ENCODE results near the gene MTERF4.

Gene MTERF4

GRCh38 chr2:241053576-241054251, 48.4 kb downstream of the MTERF4 start:
- H3K36me3 ChIP-seq = no peaks in the 10 kb centered on the region
- H3K9ac ChIP-seq = no peak overlapping the region
- no peak overlapping the region for H3K27ac ChIP-seq
- no peaks in the 10 kb centered on the region for H3K27me3 ChIP-seq
- no peak for TF ChIP-seq Cebpa-rat (IDR thresholded peaks at IDR 0.05)
- H3K4me2 ChIP-seq = no peak overlapping the region
- peaks cover 16% of the 10 kb centered on the region for H3K4me1 ChIP-seq
- peaks cover 9% of the 10 kb centered on the region; the same call in 1 of the 2 replicates for H4K20me1 ChIP-seq
- H3K4me3 ChIP-seq = no peak overlapping the region
- H3K9me3 ChIP-seq = no peaks in the 10 kb centered on the region

- no peak overlapping the region for H3K4me3 ChIP-seq
- H3K36me3 ChIP-seq = no peaks in the 10 kb centered on the region
- H4K20me1 ChIP-seq = peaks cover 9% of the 10 kb centered on the region; the same call in 1 of the 2 replicates
- H3K4me2 ChIP-seq = no peak overlapping the region
- no peaks in the 10 kb centered on the region for H3K9me3 ChIP-seq
- peaks cover 16% of the 10 kb centered on the region for H3K4me1 ChIP-seq
- no peak for TF ChIP-seq Cebpa-rat (IDR thresholded peaks at IDR 0.05)
- H3K9ac ChIP-seq = no peak overlapping the region
- H3K27ac ChIP-seq = no peak overlapping the region
- H3K27me3 ChIP-seq = no peaks in the 10 kb centered on the region
Measured at GRCh38 chr2:241052677-241053360, 49.3 kb downstream of the MTERF4 start.

GRCh38 chr2:241051578-241052487, 50.3 kb downstream of the MTERF4 start:
- Histone ChIP-seq H4K20me1 (peaks cover 9% of the 10 kb centered on the region; the same call in 1 of the 2 replicates), H3K27me3 (no peaks in the 10 kb centered on the region), H3K36me3 (no peaks in the 10 kb centered on the region), H3K9ac (no peak overlapping the region), H3K4me3 (no peak overlapping the region), H3K4me1 (peaks cover 16% of the 10 kb centered on the region), H3K27ac (no peak overlapping the region), H3K4me2 (peak overlapping the region; percentile 63), H3K9me3 (no peaks in the 10 kb centered on the region)
- no peak for TF ChIP-seq Cebpa-rat (IDR thresholded peaks at IDR 0.05)

GRCh38 chr2:241050624-241051577, 51.2 kb downstream of the MTERF4 start:
- H3K27me3 ChIP-seq = no peaks in the 10 kb centered on the region
- H3K4me3 ChIP-seq = no peak overlapping the region
- no peak overlapping the region for H3K27ac ChIP-seq
- TF ChIP-seq Cebpa-rat (IDR thresholded peaks at IDR 0.05) = no peak
- H4K20me1 ChIP-seq = peaks cover 9% of the 10 kb centered on the region; the same call in 1 of the 2 replicates
- H3K9me3 ChIP-seq = no peaks in the 10 kb centered on the region
- H3K9ac ChIP-seq = no peak overlapping the region
- H3K4me2 ChIP-seq = peak overlapping the region; percentile 63
- peaks cover 16% of the 10 kb centered on the region for H3K4me1 ChIP-seq
- H3K36me3 ChIP-seq = no peaks in the 10 kb centered on the region

- no peak for TF ChIP-seq Cebpa-rat (IDR thresholded peaks at IDR 0.05)
- Histone ChIP-seq H3K4me2 (no peak overlapping the region), H3K4me1 (peaks cover 16% of the 10 kb centered on the region), H3K4me3 (no peak overlapping the region), H4K20me1 (peaks cover 9% of the 10 kb centered on the region; the same call in 1 of the 2 replicates), H3K27me3 (no peaks in the 10 kb centered on the region), H3K27ac (no peak overlapping the region), H3K36me3 (no peaks in the 10 kb centered on the region), H3K9ac (no peak overlapping the region), H3K9me3 (peaks cover 3% of the 10 kb centered on the region; the same call in 1 of the 2 replicates)
Measured at GRCh38 chr2:241049739-241050623, 52.1 kb downstream of the MTERF4 start.

- Histone ChIP-seq H3K9ac (no peak overlapping the region), H3K4me3 (no peak overlapping the region)
- TF ChIP-seq Cebpa-rat (IDR thresholded peaks at IDR 0.05) = no peak
Measured at GRCh38 chr2:241048949-241049343, 53.1 kb downstream of the MTERF4 start.

GRCh38 chr2:241048149-241048948, 53.7 kb downstream of the MTERF4 start:
- no peak for TF ChIP-seq Cebpa-rat (IDR thresholded peaks at IDR 0.05)
- Histone ChIP-seq H3K36me3 (no peaks in the 10 kb centered on the region), H3K9ac (no peak overlapping the region), H4K20me1 (peaks cover 9% of the 10 kb centered on the region; the same call in 1 of the 2 replicates), H3K27ac (no peak overlapping the region), H3K27me3 (no peaks in the 10 kb centered on the region), H3K4me1 (peaks cover 16% of the 10 kb centered on the region), H3K4me3 (no peak overlapping the region), H3K4me2 (no peak overlapping the region), H3K9me3 (peaks cover 10% of the 10 kb centered on the region)

More at GRCh38 chr2:241048949-241049343, 53.1 kb downstream of the MTERF4 start:
- Histone ChIP-seq H3K4me2 (no peak overlapping the region), H4K20me1 (peaks cover 9% of the 10 kb centered on the region; the same call in 1 of the 2 replicates), H3K36me3 (no peaks in the 10 kb centered on the region), H3K4me1 (peaks cover 16% of the 10 kb centered on the region), H3K9me3 (peaks cover 10% of the 10 kb centered on the region), H3K27me3 (no peaks in the 10 kb centered on the region), H3K27ac (no peak overlapping the region)

Measured in BLaER1 (cell line).